Gastroesophageal sphincter (tissue), 4 donors: ENCODE results near the gene ATF7IP2. TPM values are rescaled to one million over a fixed set of nuclear protein-coding genes. Genes with fewer than 3 reads are reported as not detected.

Source experiments
- ATAC-seq: fragments of 150-250 bp; one replicate; pipeline ENCODE4 v1.9.1; 2016; ENCODE audit warnings: mild to moderate bottlenecking, moderate library complexity
- H3K27ac ChIP-seq, 4 donors: fragments of 200-600 bp; sonication (generic) in 3 of 4; 1 replicate in 3 of 4; 2 replicates in 1 of 4; pipeline ENCODE4 v1.5.1; 2016 to 2019
- H3K27me3 ChIP-seq: fragments of 200-600 bp; sonication (generic); one replicate; pipeline ENCODE4 v1.5.1; 2019
- H3K36me3 ChIP-seq, 2 donors: fragments of 200-600 bp; sonication (generic); one replicate each; pipeline ENCODE4 v1.5.1; 2019; ENCODE audit warnings: control low read depth in 1 of 2
- H3K4me1 ChIP-seq, 3 donors: fragments of 200-600 bp; sonication (generic); 1 replicate in 2 of 3; 2 replicates in 1 of 3; pipeline ENCODE4 v1.5.1; 2016 to 2019; ENCODE audit warnings: control low read depth in 2 of 3
- H3K4me3 ChIP-seq, 2 donors: fragments of 200-600 bp; sonication (generic); one replicate each; pipeline ENCODE4 v1.5.1; 2019; ENCODE audit warnings: mild to moderate bottlenecking in 1 of 2, moderate library complexity in 1 of 2
- H3K9me3 ChIP-seq, 3 donors: fragments of 200-600 bp; sonication (generic); one replicate each; pipeline ENCODE4 v1.5.1; 2017 to 2019; ENCODE audit warnings: control low read depth in 2 of 3
- CTCF ChIP-seq, 4 experiments: fragments of 200-600 bp in 2 of 4; fragments of 450-650 bp in 2 of 4; sonication (generic) in 1 of 4; IDR thresholded peaks; one replicate each; pipeline ENCODE4 v1.5.1; 2017 to 2019; ENCODE audit warnings: antibody characterized with exemption in 4 of 4, mild to moderate bottlenecking in 2 of 4, moderate library complexity in 2 of 4
- EP300 ChIP-seq: sonication (generic); formaldehyde crosslinking; IDR thresholded peaks from one replicate; pipeline ENCODE4 v1.6.1; 2017; ENCODE audit warnings: antibody characterized with exemption, mild to moderate bottlenecking
- POLR2A ChIP-seq, 2 donors: fragments of 450-650 bp; IDR thresholded peaks; one replicate each; pipeline ENCODE4 v1.6.1; 2017; ENCODE audit warnings: antibody characterized with exemption in 2 of 2, mild to moderate bottlenecking in 2 of 2, moderate library complexity in 1 of 2
- POLR2AphosphoS5 ChIP-seq: sonication (generic); formaldehyde crosslinking; IDR thresholded peaks from one replicate; pipeline ENCODE4 v1.6.1; 2017; ENCODE audit warnings: antibody characterized with exemption
- WGBS, 2 donors: methylation state at CpG; one replicate each; pipeline ENCODE4 v1.1.5; 2018; ENCODE audit warnings: low coverage in 1 of 2; 5-methylcytosine and 5-hydroxymethylcytosine counted together
- total RNA-seq, 4 donors: library from RNA; depleted of rRNA; stranded (reverse); fragments of >200 nt; gene quantifications; one replicate each; pipeline ENCODE4 v1.1.0, GENCODE V29; 2016

The ATF7IP2 gene
- total RNA-seq, 4 donors from 2014 or later = 4.6 to 11.2 (median 7.2) TPM

- no peaks in the 10 kb centered on the region for H3K36me3 ChIP-seq
- H3K27ac ChIP-seq = peak overlapping the region in 3 of 4 donors; percentile 68 to 80 (median 69)
- peak overlapping the region; percentile 42 to 58 for H3K4me3 ChIP-seq
- WGBS, 2 donors = 10% methylated on average over 14 of the region's 14 CpGs
- no peaks in the 10 kb centered on the region for H3K9me3 ChIP-seq
- peaks cover 0 to 11% (median 0%) of the 10 kb centered on the region in 3 donors for H3K4me1 ChIP-seq
- no peak for TF ChIP-seq EP300
- no peak for TF ChIP-seq POLR2A (IDR thresholded peaks at IDR 0.05)
- TF ChIP-seq CTCF (IDR thresholded peaks at IDR 0.05) = no peak
- no peak for TF ChIP-seq POLR2AphosphoS5
- H3K27me3 ChIP-seq = no peaks in the 10 kb centered on the region
- no peak for ATAC-seq
Observed at GRCh38 chr16:10386517-10387100, 748 bp downstream of the ATF7IP2 start.

- peak overlapping the region in 1 of 2 donors; percentile 58 for H3K4me3 ChIP-seq
- H3K4me1 ChIP-seq = peaks cover 0 to 11% (median 0%) of the 10 kb centered on the region in 3 donors
- H3K9me3 ChIP-seq = no peaks in the 10 kb centered on the region
- no peak for ATAC-seq
- TF ChIP-seq POLR2A (IDR thresholded peaks at IDR 0.05) = no peak
- no peak for TF ChIP-seq EP300
- TF ChIP-seq CTCF (IDR thresholded peaks at IDR 0.05) = no peak
- TF ChIP-seq POLR2AphosphoS5 = no peak
- H3K27ac ChIP-seq = no peak overlapping the region
- no peaks in the 10 kb centered on the region for H3K36me3 ChIP-seq
- WGBS, 2 donors = 65 to 78% methylated on average over 5 of the region's 5 CpGs
- H3K27me3 ChIP-seq = no peaks in the 10 kb centered on the region
Observed at GRCh38 chr16:10387188-10387617, 1.3 kb downstream of the ATF7IP2 start.

DNA sequence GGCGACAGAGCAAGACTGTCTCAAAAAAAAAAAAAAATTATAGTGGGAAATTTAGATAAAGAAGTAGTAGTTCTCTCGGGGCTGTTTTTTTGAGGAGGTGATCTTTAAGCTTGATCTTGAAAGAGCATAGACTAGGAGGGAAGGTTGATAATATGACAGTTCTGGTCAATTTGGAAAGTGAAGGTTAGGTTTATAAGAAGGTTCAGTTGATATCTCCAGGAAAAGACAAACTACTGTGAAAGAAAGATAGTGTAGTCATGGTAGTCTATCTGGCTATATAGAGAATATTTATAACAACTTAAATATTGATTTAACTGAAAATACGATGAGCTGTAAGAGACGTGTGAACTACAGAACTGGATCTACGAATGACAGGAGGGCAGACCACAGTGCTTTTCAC, 3.1 kb downstream of the ATF7IP2 start:
- WGBS, 2 donors = 62 to 71% methylated on average over 4 of the region's 5 CpGs

GRCh38 chr16:10390330-10390729, 4.5 kb downstream of the ATF7IP2 start:
- Histone ChIP-seq H3K4me1 (peaks cover 0 to 11% (median 0%) of the 10 kb centered on the region in 3 donors), H3K4me3 (no peak overlapping the region), H3K9me3 (no peaks in the 10 kb centered on the region), H3K27me3 (no peaks in the 10 kb centered on the region), H3K36me3 (no peaks in the 10 kb centered on the region), H3K27ac (no peak overlapping the region)
- TF ChIP-seq POLR2A (IDR thresholded peaks at IDR 0.05) = no peak
- no peak for TF ChIP-seq EP300
- TF ChIP-seq CTCF (IDR thresholded peaks at IDR 0.05) = no peak
- no peak for TF ChIP-seq POLR2AphosphoS5
- no peak for ATAC-seq

More for the DNA sequence above, 3.1 kb downstream of the ATF7IP2 start:
- no peaks in the 10 kb centered on the region for H3K27me3 ChIP-seq
- ATAC-seq = no peak
- H3K9me3 ChIP-seq = no peaks in the 10 kb centered on the region
- no peaks in the 10 kb centered on the region for H3K36me3 ChIP-seq
- TF ChIP-seq CTCF (IDR thresholded peaks at IDR 0.05) (no peak), POLR2A (IDR thresholded peaks at IDR 0.05) (no peak), POLR2AphosphoS5 (no peak), EP300 (no peak)
- H3K4me1 ChIP-seq = peaks cover 0 to 11% (median 0%) of the 10 kb centered on the region in 3 donors
- H3K27ac ChIP-seq = no peak overlapping the region
- no peak overlapping the region for H3K4me3 ChIP-seq

DNA sequence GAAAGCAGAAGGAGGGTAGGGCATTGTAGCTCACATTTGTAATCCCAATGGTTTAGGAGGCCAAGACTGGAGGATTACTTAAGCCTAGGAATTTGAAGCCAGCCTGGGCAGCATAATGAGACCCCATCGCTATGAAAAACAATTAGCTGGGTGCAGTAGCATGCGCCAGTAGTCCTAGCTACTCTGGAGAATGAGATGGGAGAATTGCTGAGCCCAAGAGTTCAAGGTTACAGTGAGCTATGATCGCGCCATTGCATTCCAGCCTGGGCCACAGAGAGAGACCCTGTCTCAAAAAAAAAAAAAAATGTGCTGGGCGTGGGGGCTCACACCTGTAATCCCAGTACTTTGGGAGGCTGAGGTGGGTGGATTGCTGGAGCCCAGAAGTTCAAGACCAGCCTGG, 5.0 kb downstream of the ATF7IP2 start:
- Histone ChIP-seq H3K4me1 (peaks cover 0 to 11% (median 0%) of the 10 kb centered on the region in 3 donors), H3K36me3 (no peaks in the 10 kb centered on the region), H3K27ac (no peak overlapping the region), H3K4me3 (no peak overlapping the region), H3K9me3 (no peaks in the 10 kb centered on the region), H3K27me3 (no peaks in the 10 kb centered on the region)
- WGBS, 2 donors = 96% methylated on average over 4 of the region's 5 CpGs; no CpG with 5 or more reads in 1 of the 2 donors
- no peak for TF ChIP-seq EP300
- TF ChIP-seq POLR2AphosphoS5 = no peak
- TF ChIP-seq CTCF (IDR thresholded peaks at IDR 0.05) = no peak
- no peak for TF ChIP-seq POLR2A (IDR thresholded peaks at IDR 0.05)
- ATAC-seq = no peak
